HG03354 (cell line): ENCODE data around the gene SCGB2A2.

ENCODE experiments used
- ATAC-seq: cut with Tn5 transposase; IDR thresholded peaks from one replicate; pipeline ENCODE4 v1.9.1; 2021; ENCODE audit warnings: mild to moderate bottlenecking; ENCODE audit not compliant: unreplicated experiment, poor library complexity, severe bottlenecking

The SCGB2A2 gene

GRCh38 chr11:62269654-62270278 lies at the start of gene SCGB2A2:
Gene SCGB2A2, plus strand, starts transcription at chr11:62270158. Its CDS starts 59 bp downstream, at chr11:62270217.
- ATAC-seq: no peak

- ATAC-seq: no peak
Measured at GRCh38 chr11:62221498-62221897, 48.5 kb upstream of the SCGB2A2 start.

GRCh38 chr11:62223095-62223494 lies 46.9 kb upstream of the SCGB2A2 start:
- ATAC-seq: no peak

GRCh38 chr11:62233730-62234129 lies 36.2 kb upstream of the SCGB2A2 start:
- ATAC-seq: no peak

- ATAC-seq: no peak
Measured at GRCh38 chr11:62236187-62236586, 33.8 kb upstream of the SCGB2A2 start.

GRCh38 chr11:62237499-62237898 lies 32.5 kb upstream of the SCGB2A2 start:
- ATAC-seq: no peak

- no peak for ATAC-seq
Measured at GRCh38 chr11:62238151-62238550, 31.8 kb upstream of the SCGB2A2 start.

GRCh38 chr11:62241095-62241494 lies 28.9 kb upstream of the SCGB2A2 start:
- no peak for ATAC-seq

- ATAC-seq: no peak
Measured at GRCh38 chr11:62242021-62242420, 27.9 kb upstream of the SCGB2A2 start, which contains the start of gene SCGB1D2. Gene SCGB1D2, plus strand, starts transcription at chr11:62242239. Its CDS starts 69 bp downstream, at chr11:62242308.

GRCh38 chr11:62245271-62245753 lies 24.6 kb upstream of the SCGB2A2 start:
- no peak for ATAC-seq

GRCh38 chr11:62251698-62252097 lies 18.3 kb upstream of the SCGB2A2 start:
- no peak for ATAC-seq

- ATAC-seq: no peak
Measured at GRCh38 chr11:62253999-62254542, 15.9 kb upstream of the SCGB2A2 start.

- ATAC-seq: no peak
Measured at GRCh38 chr11:62256281-62256680, 13.7 kb upstream of the SCGB2A2 start.

- ATAC-seq: no peak
Measured at GRCh38 chr11:62260261-62260953, 9.6 kb upstream of the SCGB2A2 start.

- ATAC-seq: no peak
Measured at GRCh38 chr11:62264004-62264403, 6.0 kb upstream of the SCGB2A2 start.

- no peak for ATAC-seq
Measured at GRCh38 chr11:62266558-62266957, 3.4 kb upstream of the SCGB2A2 start.

- ATAC-seq: no peak
Measured at GRCh38 chr11:62267050-62267449, 2.9 kb upstream of the SCGB2A2 start.

GRCh38 chr11:62267576-62267975 lies 2.4 kb upstream of the SCGB2A2 start:
- no peak for ATAC-seq

- no peak for ATAC-seq
Measured at GRCh38 chr11:62273284-62273683, 3.3 kb downstream of the SCGB2A2 start.

GRCh38 chr11:62273789-62274275 lies 3.9 kb downstream of the SCGB2A2 start:
- no peak for ATAC-seq

GRCh38 chr11:62280452-62280851 lies 10.5 kb downstream of the SCGB2A2 start:
- ATAC-seq: no peak
